Uterus (tissue), 2 donors: ENCODE results near the gene VEZF1.

ENCODE experiments used
- POLR2A ChIP-seq, 2 donors: fragments of 450-650 bp; IDR thresholded peaks; one replicate each; pipeline ENCODE4 v1.6.1; 2016; ENCODE audit warnings: antibody characterized with exemption in 2 of 2, mild to moderate bottlenecking in 1 of 2, moderate library complexity in 1 of 2
- TF ChIP-seq, protein P1 (sequence below), 4 experiments: fragments of 200-600 bp in 2 of 4; fragments of 450-650 bp in 2 of 4; sonication (generic) in 2 of 4; IDR thresholded peaks; one replicate each; pipeline ENCODE4 v1.5.1; 2016 to 2019; ENCODE audit warnings: antibody characterized with exemption in 4 of 4, mild to moderate bottlenecking in 2 of 4, moderate library complexity in 1 of 4

DNA sequence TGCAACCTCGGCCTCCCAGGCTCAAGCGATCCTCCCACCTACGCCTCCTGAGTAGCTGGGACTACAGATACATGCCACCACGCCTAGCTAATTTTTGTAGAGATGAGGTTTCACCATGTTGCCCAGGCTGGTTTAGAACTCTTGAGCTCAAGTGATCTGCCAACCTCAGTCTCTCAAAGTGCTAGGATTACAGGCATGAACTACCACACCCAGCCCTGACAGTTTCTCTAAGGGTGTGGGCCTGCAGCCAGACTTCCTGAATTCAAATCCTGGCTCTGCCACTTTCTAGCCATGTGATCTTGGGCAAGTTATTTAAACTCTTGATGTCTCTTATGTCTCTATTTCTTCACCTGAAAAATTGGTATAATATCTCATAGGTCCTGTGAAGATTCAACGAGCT lies 38.4 kb downstream of the VEZF1 start:
- TF ChIP-seq, protein P1, sequence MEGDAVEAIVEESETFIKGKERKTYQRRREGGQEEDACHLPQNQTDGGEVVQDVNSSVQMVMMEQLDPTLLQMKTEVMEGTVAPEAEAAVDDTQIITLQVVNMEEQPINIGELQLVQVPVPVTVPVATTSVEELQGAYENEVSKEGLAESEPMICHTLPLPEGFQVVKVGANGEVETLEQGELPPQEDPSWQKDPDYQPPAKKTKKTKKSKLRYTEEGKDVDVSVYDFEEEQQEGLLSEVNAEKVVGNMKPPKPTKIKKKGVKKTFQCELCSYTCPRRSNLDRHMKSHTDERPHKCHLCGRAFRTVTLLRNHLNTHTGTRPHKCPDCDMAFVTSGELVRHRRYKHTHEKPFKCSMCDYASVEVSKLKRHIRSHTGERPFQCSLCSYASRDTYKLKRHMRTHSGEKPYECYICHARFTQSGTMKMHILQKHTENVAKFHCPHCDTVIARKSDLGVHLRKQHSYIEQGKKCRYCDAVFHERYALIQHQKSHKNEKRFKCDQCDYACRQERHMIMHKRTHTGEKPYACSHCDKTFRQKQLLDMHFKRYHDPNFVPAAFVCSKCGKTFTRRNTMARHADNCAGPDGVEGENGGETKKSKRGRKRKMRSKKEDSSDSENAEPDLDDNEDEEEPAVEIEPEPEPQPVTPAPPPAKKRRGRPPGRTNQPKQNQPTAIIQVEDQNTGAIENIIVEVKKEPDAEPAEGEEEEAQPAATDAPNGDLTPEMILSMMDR (IDR thresholded peaks at IDR 0.05): no peak
- TF ChIP-seq POLR2A (IDR thresholded peaks at IDR 0.05): no peak
